Right kidney (tissue), 1 donor: ENCODE data around the gene ASIC2.

Experiments used
- DNase-seq: peaks from one replicate; pipeline ENCODE4 v3.0.0-alpha.2; 2016

ASIC2 gene

DNA sequence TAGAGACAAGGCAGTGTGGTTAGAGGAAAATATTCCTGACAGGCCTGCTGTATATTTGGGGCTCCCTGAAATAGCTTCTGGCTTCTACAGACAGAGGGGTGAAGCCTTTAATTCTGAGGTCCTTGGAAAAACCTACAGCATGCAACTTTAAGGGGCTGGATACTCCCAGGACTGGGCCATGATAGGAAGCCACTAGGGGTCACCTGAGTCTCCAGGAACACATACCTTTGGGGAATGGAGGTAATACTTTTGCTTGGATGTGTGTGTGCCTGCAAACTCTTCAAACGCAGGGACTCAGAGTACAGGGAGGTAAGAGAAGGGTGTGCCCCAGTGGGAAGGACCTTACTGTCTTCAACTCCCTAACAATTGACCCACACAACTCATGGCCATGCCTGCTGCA is 4.1 kb downstream of the ASIC2 start:
- DNase-seq, result no peak

GRCh38 chr17:33287096-33287725 is 5.9 kb downstream of the ASIC2 start:
- no peak for DNase-seq

DNA sequence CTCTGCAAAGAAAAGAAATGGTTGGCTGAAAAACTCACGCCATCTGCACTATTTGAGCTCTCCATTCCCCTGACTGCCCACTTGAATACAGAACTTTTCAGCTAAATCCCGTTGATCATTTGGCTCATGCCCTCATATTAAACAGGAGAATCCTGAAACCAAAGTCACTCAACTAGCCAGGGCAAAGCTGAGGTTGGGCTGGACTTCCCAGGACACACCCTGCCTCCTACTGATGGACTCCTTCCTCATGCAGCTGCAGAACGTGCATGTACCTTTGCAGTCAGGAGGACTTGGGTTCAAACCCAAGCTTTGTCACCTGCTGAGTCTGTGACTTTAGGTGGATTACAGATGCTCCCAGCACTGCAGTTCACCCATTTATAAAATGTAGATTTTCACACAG is 7.7 kb downstream of the ASIC2 start:
- DNase-seq, result no peak

- DNase-seq, result no peak
Observed at GRCh38 chr17:33284022-33284421, 9.1 kb downstream of the ASIC2 start.

DNA sequence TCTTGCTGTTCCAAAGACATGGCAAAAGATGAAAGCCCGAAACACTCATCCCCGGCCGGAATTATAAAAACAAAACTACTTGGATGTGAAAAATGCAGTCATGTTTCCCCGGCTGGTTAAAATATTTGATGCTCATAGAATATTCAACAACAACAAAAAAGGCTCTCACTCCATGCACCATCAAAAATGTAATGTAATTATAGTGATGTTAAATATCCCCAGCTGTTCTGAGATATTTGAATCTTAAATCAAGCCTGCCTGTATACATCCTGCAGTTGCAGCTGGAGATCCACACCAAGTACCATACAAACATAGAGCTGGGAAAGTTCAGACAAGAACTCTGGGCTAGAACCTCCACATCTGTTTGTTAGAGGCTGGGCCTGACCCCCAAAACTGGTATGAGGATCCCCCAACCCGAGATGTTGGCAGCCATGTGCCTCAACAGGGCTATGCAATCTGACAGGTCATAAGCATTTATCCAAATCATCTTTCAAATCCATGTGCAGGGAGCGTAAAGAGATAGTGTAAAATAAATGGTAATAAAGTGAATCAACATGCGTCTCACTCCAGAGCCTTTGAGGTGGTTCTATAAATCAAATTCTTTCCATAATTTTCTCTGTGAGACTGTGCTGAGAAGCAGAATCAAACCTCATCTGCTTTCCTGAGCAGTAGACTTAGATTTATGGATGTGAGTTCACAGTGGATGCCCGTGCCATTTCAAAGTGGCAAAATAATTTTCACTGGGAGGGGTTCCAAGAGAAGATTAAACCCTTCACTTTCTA is 12.7 kb downstream of the ASIC2 start:
- no peak for DNase-seq

DNA sequence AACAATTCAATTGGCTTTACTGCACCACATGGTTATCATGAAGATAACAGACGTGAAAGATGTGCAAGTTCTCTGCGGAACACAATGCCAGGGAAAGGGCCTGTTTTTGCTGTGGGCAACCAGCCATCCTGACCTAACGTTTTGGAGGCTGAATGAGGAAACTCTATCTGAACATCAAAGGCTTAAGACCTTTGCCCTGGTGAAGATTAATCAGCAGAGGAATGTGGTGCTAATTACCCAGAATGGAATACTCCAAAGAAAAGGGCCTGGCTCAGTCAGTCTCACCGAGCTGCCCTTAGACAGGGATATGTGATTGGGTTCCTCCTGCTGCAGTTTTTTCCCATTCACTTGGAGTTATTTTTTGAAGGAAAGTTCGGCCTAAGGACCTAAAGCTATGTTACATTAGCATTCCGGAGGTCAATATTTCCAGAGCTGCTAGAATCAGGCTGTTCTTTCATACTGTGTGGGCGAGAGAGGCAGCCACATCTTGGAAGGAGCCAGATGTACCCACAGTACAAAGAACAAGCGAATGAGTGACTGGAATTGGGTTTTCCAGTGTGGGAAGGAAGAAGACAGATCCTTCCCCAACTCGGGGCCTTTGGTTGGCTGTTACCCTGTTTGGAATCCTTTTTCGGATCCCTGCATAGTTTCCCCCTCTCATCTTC is 15.5 kb downstream of the ASIC2 start:
- DNase-seq, result peak; percentile 30

GRCh38 chr17:33273743-33274410 is 19.2 kb downstream of the ASIC2 start:
- no peak for DNase-seq

GRCh38 chr17:33273271-33273670 is 19.8 kb downstream of the ASIC2 start:
- DNase-seq, result no peak

GRCh38 chr17:33272438-33272837 is 20.7 kb downstream of the ASIC2 start:
- DNase-seq, result no peak

DNA sequence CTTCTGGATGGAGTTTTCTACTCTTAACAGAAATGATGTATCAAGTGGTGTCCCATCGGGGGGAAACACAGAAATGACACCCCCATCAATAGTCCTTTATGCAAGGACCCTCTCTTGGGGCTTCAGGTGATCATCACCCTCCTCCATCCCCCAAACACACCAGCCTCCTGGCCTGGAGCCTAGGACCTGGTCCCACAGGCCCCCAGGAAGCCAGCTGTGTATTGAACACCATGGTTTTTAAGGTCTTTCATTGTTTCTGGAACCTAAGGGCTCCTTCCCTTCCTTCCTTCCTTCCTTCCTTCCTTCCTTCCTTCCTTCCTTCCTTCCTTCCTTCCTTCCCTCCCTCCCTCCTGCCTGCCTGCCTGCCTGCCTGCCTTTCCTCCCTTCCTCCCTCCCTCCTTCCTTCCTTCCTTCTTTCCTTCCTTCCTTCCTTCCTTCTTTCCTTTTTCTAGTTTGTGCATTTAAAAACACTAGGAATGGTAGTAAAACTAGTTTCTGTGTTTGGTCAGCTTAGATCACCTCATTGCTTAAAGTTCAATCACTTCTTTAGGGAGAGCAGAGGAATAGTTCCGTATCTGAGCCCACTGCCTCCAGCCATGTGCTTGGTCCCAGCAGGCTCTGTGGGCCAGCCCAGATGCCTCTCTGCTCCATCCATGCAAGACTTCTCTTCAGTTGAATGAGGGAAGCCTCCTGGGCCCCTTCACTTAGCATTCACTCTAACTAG is 23.6 kb downstream of the ASIC2 start:
- no peak for DNase-seq

DNA sequence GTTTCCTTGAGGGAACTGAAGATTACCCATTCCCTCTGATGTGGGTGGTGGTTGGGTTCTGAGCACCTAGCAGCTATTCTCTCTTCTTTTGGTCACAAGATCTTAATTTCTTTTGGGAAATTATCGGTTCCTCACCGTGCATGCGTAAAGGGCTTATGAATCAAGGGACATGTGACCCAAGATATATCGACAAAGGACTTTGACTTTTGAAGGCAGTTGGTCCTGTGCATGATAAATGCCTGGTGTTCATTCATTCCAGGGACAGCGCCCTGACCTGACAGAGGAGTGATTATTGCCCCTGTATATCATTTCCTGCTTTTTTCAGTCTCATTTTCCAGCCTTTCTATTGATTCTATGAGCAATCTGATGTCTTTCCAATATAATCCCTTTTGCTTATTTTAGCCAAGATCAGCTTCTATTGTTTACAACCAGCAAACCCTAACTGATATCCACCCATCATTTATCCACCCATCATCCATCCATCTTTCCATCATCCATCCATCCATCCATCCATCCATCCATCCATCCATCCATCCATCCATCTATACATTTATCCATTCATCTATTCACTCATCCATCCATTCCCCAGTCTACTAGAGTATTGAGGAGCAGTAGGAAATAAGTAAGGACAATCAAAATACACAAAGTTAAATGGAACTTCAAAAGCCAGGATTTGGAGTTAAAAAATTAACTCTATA is 25.1 kb downstream of the ASIC2 start:
- DNase-seq, result no peak

GRCh38 chr17:33267271-33267790 is 25.8 kb downstream of the ASIC2 start:
- DNase-seq, result no peak

- DNase-seq, result no peak
Observed at GRCh38 chr17:33266611-33267010, 26.5 kb downstream of the ASIC2 start.

GRCh38 chr17:33266116-33266515 is 27.0 kb downstream of the ASIC2 start:
- DNase-seq, result no peak

DNA sequence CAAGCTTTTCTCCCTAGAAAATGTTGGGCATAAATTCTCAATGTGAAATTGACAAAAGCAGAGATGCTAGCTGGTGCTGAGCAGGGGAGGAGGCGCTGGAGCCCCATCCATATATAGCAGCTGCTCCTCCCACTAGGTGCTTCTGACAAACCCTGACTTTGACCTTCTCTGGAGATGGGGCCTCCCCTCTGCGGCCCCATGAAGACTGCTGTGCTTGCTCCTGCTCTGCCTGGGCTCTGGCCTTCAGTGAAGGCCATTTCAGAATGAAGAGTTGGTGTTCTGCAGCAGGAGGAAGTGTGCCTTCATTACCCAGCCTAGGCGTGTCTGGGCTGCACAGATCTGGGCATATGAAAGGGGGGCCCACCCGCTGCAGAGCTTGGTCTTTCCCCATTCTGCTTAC is 29.7 kb downstream of the ASIC2 start:
- DNase-seq, result no peak

DNA sequence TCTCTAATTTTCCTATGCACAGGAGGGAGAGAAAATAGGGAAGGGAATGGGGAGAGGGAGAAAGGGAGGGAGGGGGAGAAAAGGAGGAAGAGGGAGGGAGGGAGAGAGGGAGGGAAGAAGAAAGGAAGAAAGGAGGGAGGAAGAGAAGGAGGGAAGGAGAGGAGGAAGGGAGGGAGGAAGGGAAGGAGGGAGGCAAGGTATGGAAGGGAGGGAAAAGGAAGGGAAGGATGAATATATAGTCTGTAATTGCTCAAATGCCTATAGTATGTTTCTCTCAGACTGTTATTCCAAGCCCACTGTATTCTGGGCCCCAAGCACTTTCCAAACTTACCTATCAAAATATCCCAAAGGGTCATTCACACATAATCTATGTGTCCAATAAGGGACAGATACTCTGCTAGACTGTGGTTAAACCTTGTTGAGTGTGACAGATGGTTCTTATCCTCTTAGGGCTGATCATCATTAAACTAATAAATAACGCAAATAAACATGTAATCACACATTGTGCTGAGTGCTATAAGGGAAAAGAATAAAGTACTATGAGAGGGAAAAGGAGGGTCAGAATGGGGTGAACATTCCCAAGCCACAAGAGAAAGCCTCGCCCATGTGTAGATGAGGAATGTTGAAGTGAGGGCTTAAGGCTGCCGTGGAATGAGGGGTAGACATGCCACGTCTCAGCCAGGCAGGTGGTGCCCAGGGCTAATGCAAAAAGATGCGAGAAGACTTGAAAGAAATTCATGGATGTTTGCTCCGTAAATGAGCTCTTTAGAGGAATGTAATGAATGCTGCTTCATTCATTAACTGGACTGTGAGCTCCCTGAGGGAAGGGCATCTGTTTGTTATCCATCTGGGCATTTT is 30.6 kb downstream of the ASIC2 start:
- DNase-seq, result no peak

- no peak for DNase-seq
Observed at GRCh38 chr17:33261820-33262219, 31.3 kb downstream of the ASIC2 start.

DNA sequence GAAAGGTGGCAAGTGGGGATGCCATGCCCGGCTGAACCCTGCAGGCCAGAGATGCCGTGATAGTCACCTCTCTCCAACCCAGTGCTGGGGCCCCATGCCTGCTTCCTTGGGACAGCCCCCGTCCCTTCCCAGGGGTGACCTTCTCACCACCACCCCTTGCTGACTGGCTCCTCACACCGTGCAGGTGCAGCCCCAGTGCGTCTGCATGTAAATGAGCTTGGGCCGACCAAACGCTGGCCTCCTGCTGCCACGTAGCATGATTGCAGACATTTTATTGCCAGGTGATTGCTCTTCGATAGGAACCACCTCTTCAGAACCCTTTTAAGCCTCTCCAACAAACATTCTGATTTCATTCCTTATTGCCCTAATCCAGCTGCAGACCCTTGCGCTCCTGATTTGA is 32.5 kb downstream of the ASIC2 start:
- DNase-seq, result no peak

DNA sequence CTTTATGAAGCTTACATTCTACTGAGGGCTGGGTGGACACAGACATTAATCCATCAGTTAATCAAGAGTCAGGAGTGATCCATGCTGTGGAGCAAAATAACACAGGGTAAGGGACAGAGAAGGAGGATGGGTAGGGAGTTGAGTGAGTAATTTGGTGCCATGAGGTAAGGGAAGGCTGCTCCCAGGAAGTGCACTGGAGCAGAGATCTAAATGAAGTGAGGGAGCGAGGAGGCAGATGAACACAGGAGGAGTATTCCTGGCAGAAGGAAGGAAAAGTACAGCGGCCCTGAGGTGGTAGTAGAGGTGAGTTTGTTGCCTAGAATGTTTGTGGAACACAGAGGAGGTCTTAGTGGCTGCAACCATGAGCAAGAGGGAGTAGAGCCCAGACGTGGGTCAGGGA is 34.8 kb downstream of the ASIC2 start:
- DNase-seq, result no peak

DNA sequence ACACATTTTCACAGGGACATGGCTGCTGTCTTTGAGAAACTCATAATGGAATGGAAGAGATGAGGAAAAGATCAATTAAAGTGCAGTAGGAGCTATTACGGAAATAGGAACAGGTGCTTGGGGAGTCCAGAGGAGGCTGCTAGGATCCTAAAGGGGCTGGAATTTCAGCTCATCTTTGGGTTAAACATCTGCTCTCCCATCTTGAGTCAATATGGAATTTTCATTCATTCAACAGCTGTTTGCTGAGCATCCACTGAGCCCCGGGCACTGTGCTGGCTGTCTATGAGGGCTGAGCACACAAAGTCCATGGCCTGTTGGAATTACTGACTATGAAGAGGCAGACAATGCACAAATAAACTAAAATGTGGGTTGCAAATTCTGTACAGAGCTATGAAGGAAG is 47.9 kb downstream of the ASIC2 start:
- DNase-seq, result no peak

GRCh38 chr17:33243732-33244131 is 49.4 kb downstream of the ASIC2 start:
- DNase-seq, result no peak
